Activated effector memory CD4-positive, alpha-beta T cell treated with anti-CD3 and anti-CD28 coated beads, Interleukin-2, amount 50 U/mL, for 16 hours (primary cell): ENCODE data around the gene CTNND2.

ENCODE experiments used
- DNase-seq: peaks from one replicate; pipeline ENCODE4 v3.0.0-alpha.2; 2020

CTNND2 gene

GRCh38 chr5:10958728-10959127 is 945.5 kb downstream of the CTNND2 start:
- no peak for DNase-seq

- no peak for DNase-seq
Observed at GRCh38 chr5:10949856-10950630, 954.2 kb downstream of the CTNND2 start.

- no peak for DNase-seq
Observed at GRCh38 chr5:10946050-10946449, 958.2 kb downstream of the CTNND2 start.

- DNase-seq = no peak
Observed at GRCh38 chr5:10941900-10942299, 962.3 kb downstream of the CTNND2 start.

- no peak for DNase-seq
Observed at GRCh38 chr5:10936081-10936855, 968.0 kb downstream of the CTNND2 start.

GRCh38 chr5:10935536-10935935 is 968.7 kb downstream of the CTNND2 start:
- no peak for DNase-seq

- DNase-seq = no peak
Observed at GRCh38 chr5:10934783-10935355, 969.4 kb downstream of the CTNND2 start.

- DNase-seq = no peak
Observed at GRCh38 chr5:10933121-10933520, 971.1 kb downstream of the CTNND2 start.

- no peak for DNase-seq
Observed at GRCh38 chr5:10932426-10932825, 971.8 kb downstream of the CTNND2 start.

- DNase-seq = no peak
Observed at GRCh38 chr5:10927608-10928007, 976.6 kb downstream of the CTNND2 start.

GRCh38 chr5:10923310-10923709 is 980.9 kb downstream of the CTNND2 start:
- DNase-seq = no peak
